HG02885 (cell line): ENCODE measurements around the gene MAPK8IP2.
"Not testable (repeated sequence)": the region's sequence is repeated elsewhere in the genome, so short reads cannot be mapped to it uniquely, and the experiment has no call there.

ENCODE experiments used
- ATAC-seq: cut with Tn5 transposase; IDR thresholded peaks from one replicate; pipeline ENCODE4 v1.9.1; 2021; ENCODE audit warnings: mild to moderate bottlenecking; ENCODE audit not compliant: unreplicated experiment, poor library complexity

The MAPK8IP2 gene

DNA sequence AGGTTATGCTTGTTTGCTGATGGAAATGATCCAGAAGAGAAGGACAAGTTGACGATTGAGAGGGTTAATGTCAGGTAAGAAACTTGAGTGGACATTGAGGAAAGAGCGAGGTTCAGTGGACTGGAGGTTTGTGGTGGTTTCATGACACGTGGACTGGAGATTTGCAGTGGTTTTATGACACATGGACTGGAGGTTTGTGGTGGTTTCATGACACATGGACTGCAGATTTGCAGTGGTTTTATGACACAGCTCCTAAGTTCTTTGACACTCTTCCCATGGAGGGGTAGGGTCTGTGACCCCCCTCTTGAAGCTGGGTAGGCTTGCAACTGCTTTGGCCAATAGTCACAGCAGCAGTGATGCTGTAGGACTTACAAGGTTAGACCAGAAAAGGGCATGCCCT is 5.4 kb upstream of the MAPK8IP2 start:
- ATAC-seq: no peak

DNA sequence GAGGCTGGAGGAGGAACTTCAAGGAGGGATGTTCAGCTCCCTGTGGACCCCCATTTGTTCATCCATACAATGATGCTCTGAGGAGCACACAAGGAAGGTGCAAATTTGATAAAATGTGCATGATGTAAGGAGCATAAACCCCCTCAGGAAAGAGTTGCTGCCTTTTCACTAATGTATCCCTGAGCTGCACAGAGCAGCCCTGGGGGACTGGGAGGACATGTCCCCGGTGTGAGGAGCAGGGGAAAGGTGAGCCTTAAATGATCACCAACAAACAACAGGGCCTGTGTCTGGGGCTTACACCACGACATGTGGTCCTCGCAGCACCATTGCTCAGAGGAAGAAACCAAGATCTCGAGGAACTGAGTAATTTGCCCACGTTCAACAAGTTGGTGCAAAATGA is 3.5 kb upstream of the MAPK8IP2 start:
- ATAC-seq: no peak

DNA sequence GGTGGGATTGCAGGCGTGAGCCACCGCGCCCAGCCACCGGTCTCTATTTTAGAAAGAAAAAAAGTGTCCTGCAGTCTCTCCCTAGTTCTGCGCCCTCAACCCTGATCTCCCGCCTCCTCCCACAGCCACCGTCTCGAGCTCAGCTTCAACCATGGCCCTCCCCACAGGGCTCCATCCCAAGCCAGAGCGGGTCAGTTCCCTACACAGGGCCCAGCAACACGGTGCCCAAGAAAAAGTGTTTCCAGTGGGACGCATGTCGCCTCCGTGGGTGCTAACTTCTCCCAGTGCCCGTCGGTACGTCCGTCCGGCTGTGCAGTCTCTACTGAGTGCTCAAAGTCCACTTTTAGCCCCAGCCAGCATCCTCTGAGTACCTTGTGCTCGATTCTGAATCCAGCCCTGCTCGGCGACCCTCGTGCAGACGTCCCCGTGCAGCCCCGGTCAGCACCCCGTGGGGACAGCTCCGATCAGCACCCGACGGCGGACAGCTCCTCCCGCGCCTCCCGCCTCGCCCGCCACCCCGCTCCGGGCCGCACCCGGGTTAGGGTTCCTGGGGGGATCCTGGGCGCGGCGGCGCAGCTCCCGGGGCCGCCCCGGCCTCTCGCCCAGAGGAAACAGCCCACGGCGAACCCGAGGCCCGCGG is 657 bp upstream of the MAPK8IP2 start:
- no peak for ATAC-seq

DNA sequence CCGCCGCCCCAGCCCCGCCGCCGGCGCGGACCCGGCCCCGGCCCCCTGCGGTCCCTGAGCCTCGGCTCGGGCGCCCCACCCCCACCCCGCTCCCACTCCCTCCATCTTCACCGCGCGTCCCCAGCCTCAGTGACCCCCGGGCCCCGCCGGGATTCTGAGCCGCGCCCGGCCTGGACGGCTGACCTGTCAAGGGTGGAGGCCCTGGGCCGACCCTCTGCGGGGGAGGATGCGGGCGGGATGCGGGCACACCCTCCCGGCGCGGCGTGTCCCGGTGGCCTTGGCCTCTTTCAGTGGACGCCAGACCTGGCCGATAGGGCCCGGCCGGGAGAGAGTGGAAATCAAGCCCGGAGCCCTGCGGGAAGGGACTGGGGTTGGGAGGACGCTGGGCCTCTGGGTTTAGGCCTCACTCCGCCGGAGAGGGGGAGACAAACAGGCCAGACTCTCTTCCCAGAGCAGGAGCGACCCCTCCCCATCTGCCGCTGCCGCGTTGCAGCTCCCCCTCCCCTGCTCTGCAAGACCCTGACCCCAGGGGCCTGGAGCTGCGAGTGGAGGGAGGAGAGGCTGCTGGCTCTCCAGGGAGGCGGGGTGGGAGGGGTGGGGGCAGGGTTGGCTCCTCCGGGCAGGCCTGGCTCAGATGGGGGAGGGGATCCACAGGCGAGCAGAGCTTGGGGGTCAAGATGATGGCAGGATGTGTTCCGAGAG is 525 bp downstream of the MAPK8IP2 start:
- ATAC-seq: no peak

- ATAC-seq: no peak
Measured at GRCh38 chr22:50601669-50602337, 1.2 kb downstream of the MAPK8IP2 start.

GRCh38 chr22:50602338-50602700 is 1.7 kb downstream of the MAPK8IP2 start:
- ATAC-seq: no peak

DNA sequence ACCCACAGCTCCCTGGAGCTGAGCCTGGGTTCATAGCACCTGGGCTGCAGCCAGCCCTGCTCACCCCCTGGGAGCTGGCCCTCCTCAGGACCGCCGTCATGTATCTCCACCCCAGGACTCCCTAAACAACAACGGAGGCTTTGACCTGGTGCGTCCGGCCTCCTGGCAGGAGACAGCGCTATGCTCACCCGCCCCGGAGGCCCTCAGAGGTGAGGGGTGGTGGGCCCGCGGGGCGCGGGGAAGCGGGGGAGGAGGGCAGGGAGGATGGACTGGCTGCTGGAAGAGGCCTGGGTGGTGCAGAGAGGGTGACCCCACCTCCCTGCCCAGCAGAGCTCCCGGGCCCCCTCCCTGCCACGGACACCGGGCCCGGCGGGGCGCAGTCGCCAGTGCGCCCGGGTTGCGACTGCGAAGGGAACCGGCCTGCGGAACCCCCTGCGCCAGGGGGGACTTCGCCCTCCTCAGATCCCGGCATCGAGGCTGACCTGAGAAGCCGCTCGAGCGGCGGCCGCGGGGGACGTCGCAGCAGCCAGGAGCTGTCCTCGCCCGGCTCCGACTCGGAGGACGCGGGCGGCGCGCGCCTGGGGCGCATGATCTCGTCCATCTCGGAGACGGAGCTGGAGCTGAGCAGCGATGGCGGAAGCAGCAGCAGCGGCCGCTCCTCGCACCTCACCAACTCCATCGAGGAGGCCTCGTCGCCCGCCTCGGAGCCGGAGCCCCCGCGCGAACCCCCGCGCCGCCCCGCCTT is 3.1 kb downstream of the MAPK8IP2 start:
- ATAC-seq: no peak

DNA sequence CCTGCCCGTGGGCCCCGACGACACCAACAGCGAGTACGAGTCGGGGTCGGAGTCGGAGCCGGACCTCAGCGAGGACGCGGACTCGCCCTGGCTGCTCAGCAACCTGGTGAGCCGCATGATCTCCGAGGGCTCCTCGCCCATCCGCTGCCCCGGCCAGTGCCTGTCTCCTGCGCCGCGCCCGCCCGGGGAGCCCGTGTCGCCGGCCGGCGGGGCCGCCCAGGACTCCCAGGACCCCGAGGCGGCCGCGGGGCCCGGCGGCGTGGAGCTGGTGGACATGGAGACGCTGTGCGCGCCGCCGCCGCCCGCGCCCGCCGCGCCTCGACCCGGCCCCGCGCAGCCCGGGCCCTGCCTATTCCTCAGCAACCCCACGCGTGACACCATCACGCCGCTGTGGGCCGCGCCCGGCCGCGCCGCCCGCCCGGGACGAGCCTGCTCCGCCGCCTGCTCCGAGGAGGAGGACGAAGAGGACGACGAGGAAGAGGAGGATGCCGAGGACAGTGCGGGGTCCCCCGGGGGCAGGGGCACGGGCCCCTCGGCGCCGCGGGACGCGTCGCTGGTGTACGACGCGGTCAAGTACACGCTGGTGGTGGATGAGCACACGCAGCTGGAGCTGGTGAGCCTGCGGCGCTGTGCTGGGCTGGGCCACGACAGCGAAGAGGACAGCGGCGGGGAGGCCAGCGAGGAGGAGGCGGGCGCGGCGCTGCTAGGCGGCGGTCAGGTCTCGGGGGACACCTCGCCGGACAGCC is 3.8 kb downstream of the MAPK8IP2 start:
- no peak for ATAC-seq

DNA sequence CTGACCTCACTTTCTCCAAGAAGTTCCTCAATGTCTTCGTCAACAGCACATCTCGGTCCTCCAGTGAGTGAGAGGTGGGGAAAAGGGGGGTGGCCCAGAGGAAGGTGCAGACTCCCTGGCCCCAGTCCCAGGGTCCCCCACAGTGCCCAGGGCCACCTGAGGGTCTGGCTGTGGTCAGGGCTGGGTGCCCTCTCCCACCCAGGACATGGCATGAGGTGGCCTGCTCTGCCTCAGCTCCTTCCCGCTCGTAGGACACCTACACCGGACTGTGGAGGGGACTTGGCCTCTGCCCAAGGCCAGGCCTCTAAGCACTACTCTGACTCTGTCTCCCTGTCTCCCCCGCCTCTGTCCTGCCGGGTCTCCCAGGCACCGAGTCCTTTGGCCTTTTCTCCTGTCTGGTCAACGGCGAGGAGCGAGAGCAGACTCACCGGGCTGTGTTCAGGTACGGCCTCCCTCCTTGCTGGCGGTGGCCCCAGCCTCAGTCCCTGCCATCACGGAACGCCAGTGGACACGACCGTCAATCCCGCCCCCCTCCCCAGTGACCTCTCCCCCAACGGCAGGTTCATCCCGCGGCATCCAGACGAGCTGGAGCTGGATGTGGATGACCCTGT is 4.5 kb downstream of the MAPK8IP2 start:
- no peak for ATAC-seq

DNA sequence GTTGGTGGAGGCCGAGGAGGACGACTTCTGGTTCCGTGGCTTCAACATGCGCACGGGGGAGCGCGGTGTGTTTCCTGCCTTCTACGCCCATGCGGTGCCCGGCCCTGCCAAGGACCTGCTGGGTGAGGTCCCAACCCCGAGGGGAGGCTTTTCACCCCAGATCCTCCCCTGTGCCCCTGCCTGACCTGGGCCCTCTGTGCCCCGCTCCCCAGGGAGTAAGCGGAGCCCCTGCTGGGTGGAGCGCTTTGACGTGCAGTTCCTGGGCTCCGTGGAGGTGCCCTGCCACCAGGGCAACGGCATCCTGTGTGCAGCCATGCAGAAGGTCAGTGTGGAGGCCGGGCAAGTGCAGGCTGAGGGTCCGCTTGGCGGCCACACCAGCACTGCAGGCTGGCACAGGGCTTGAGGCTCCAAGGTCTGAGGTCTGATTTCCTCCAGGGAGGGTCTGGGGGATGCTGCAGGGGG is 5.1 kb downstream of the MAPK8IP2 start:
- no peak for ATAC-seq

DNA sequence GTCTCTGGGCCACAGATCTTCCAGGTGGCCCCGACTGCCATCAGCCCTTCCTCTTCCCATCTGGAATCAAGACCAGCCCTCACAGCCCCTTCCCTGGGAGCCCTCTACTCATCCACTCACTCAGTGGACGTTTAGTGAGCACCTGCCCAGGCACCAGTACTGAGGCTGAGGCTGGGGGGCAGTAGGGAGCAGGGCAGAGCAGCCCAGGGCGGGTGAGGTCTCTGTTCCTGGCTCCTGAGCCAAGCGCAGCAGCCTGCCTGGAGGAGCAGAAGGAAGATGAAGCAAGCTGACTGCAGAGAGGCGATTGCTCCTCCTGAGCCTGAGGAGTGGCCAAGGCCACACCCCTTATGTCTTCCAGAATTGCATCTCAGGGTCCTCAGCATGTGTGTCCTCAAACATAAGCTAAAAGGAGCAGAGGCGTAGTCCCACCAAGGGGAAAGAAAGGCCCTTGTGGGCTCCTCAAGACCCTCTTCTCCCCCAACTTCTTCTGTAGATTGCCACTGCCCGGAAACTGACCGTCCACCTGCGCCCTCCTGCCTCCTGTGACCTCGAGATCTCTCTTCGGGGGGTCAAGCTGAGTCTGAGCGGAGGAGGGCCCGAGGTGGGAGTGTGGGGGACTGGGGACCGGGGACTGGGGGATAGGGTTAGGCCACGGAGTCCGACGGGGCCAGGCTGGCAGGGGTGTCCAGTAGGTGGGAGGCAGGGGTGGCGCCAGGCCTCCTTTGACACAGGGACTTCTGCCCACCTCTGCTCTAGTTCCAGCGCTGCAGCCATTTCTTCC is 5.8 kb downstream of the MAPK8IP2 start:
- ATAC-seq: no peak

DNA sequence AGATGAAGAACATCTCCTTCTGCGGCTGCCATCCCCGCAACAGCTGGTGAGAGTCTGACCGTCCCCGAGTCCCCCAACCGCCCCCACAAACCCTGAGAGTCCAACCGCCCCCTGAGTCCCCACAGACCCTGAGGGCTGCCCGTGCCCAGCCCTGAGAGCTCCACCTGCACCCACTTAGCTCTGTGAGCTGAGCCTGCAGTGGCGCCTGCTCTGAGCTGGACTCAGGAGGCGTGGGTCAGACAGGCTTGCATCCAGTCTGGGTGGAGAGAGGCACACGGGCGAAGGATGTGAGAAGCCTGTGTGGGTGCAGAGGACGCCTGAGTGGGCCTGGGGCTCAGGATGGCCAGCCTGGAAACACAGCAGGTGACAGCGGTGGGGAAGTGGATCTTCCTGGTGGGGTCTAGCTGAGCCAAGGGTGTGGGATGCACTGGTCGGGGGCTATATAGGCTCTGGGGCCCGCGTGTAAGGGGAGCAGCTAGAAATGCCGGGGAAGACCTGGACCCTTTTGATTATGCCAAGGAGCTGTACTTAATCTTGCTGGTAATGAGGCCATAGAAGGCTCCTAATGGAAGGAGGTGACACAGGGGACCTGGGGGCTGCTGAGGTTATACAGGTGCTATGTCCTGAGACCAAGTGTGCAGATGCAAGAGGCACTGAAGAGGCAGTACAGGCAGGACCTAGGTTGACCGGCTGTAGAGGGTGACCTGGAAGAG is 6.5 kb downstream of the MAPK8IP2 start:
- no peak for ATAC-seq

DNA sequence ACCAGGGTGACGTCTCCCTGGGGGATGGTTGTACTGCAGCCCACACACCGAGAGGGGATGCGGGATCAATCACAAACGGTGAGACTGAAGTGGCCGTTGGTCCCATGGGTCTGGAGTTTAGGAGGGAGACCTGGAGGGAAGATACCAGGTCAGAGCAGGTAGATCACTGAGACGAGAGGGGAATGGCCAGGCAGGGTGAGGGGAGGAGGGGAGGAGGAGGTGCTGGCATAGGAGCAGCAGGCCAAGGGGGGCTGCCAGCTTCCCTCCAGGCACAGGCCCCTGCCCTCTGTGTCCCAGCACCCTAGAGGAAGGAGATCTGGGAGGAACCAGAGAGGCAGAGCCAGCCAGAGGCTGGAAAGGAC is 7.0 kb downstream of the MAPK8IP2 start:
- no peak for ATAC-seq

DNA sequence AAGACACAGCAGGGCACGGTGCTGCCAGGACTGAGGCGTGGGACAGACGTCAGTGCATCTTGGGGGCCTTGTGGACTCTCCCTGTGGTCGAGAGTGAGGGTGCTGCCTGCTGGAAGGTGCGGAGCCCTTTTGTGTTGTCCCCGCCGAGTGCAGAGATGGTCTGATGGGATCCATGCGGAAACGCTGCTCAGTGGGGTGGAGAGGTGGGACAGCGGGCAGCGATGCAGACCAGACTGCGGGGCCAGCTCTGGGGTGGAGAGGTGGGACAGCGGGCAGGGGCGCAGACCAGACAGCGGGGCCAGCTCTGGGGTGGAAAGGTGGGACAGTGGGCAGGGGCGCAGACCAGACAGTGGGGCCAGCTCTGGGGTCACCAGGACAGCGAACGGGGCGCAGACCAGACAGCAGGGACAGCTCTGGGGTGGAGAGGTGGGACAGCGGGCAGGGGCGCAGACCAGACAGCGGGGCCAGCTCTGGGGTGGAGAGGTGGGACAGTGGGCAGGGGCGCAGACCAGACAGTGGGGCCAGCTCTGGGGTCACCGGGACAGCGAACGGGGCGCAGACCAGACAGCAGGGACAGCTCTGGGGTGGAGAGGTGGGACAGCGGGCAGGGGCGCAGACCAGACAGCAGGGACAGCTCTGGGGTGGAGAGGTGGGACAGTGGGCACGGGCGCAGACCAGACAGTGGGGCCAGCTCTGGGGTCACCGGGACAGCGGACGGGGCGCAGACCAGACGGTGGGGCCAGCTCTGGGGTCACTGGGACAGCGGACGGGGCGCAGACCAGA is 7.7 kb downstream of the MAPK8IP2 start:
- ATAC-seq: not testable (repeated sequence)

DNA sequence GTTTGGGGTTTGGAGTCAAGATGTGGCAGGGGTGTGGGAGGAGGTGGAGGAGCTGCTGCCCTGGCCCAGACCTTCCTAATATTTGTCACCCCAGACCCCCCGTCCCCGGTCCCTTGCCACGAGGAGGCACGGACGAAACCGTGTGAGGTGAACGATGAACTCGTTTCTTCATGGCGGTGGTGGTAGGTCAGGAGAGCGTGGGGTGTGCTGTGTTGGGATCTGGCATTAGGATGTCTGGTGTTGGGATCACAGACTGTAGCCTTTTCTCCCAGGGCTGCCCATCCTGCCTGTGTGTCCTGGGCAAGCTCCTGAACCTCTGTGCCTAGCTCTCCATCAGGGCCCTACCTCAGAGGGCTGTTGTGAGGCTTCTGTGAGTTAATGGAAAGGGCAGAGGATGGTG is 8.4 kb downstream of the MAPK8IP2 start:
- no peak for ATAC-seq

GRCh38 chr22:50609599-50609998 is 9.0 kb downstream of the MAPK8IP2 start:
- ATAC-seq: no peak

GRCh38 chr22:50610041-50610451 is 9.5 kb downstream of the MAPK8IP2 start:
- no peak for ATAC-seq

DNA sequence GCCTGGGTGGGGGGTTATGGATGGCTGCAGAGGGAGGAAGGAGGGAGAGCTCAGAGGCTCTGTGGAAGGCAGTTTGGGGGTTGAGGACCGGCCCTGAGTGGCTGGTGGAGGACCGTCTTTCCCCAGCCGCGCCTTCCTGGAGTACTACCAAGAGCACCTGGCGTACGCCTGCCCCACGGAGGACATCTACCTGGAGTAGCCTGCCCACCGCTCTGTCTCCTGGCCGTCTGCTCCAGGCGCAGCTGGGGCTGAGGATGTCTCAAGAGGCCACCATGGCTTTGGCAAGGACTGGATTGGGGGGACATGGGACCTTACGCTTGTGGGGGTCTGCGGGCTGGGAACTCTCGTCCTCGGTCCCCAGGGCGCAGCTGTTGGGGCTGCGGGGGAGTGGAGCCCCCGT is 10.0 kb downstream of the MAPK8IP2 start:
- no peak for ATAC-seq
